ENCODE measurements around the gene COA5. TPM values are rescaled to one million over a fixed set of nuclear protein-coding genes. Genes with fewer than 3 reads are reported as not detected.

The COA5 gene, protein sequence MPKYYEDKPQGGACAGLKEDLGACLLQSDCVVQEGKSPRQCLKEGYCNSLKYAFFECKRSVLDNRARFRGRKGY
- total RNA-seq (50.7 and 58.4 TPM in 2 replicates), polyA plus RNA-seq (48.8 and 49.9 TPM in 2 replicates)

DNA sequence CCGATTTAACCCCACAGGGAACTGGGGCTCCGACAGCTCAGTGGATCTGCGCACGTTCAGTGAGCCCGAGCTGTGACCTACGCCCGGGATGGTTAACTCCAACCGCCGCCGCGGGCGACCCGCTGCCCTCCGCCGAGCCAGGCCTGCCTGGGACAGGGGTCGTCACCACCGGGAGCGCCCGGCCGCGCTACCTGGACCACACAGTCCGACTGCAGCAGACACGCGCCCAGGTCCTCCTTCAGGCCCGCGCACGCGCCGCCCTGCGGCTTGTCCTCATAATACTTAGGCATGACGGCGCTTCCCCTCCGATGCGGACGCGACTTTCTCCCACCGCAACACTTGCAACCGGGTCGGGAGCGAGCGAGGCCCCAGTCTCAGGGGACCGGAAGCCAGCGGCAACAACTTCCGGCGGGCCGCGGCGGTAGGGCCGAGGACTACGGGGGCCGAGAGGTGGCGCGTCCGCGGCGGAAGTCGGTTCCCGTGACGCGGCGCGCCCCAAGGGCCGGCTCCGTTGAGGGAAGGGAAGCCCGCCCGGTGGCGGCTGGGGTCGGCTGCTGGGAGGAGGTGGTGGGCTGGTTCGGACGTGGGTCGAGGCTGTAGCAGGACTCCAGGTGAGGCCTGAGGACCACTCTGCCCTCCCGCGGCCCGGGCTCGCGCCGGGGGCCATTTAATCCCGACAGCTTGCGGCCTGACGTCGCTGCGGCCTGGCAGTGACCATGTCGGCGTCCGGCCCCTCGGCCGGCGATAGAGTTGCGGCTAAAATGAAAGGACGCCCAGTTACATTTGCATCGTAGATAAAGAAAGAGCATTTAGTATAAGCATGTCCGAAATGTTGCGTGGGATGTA is at the start of gene COA5, which contains the start of gene UNC50:
Gene COA5 (minus strand): TSS at position 397 of the 846 bp plus-strand sequence. CDS start 107 bp downstream, at position 290.
Gene UNC50 (plus strand): TSS at position 474 of the 846 bp plus-strand sequence. CDS start 1,171 bp downstream, outside the sequence.
- H3K79me2 ChIP-seq, result peaks cover 91% of the 10 kb centered on the region
- no peaks in the 10 kb centered on the region for H3K36me3 ChIP-seq (replicated peaks; ENCODE audit: insufficient read depth, low read depth)
- under 1% methylated on average over 89 of the region's 93 CpGs for WGBS (ENCODE audit: low lambda C conversion rate, missing lambda C conversion rate)
- H3K4me2 ChIP-seq, result peak within 1 kb of the TSS; percentile 93
- no peaks in the 10 kb centered on the region for H3K9me2 ChIP-seq (replicated peaks; ENCODE audit: insufficient read depth)
- H3K27me3 ChIP-seq, result no peaks in the 10 kb centered on the region
- H4K20me1 ChIP-seq (ENCODE audit: insufficient read depth, poor library complexity, severe bottlenecking), result peaks cover 19% of the 10 kb centered on the region
- peaks cover 33% of the 10 kb centered on the region for H3K4me1 ChIP-seq (ENCODE audit: insufficient read depth)
- peak within 1 kb of the TSS; percentile 93 for H2AFZ ChIP-seq
- TF ChIP-seq EZH2phosphoT487 (IDR thresholded peaks at IDR 0.05; ENCODE audit: low read depth, severe bottlenecking, unreplicated experiment), result no peak
- TF ChIP-seq, protein P1, sequence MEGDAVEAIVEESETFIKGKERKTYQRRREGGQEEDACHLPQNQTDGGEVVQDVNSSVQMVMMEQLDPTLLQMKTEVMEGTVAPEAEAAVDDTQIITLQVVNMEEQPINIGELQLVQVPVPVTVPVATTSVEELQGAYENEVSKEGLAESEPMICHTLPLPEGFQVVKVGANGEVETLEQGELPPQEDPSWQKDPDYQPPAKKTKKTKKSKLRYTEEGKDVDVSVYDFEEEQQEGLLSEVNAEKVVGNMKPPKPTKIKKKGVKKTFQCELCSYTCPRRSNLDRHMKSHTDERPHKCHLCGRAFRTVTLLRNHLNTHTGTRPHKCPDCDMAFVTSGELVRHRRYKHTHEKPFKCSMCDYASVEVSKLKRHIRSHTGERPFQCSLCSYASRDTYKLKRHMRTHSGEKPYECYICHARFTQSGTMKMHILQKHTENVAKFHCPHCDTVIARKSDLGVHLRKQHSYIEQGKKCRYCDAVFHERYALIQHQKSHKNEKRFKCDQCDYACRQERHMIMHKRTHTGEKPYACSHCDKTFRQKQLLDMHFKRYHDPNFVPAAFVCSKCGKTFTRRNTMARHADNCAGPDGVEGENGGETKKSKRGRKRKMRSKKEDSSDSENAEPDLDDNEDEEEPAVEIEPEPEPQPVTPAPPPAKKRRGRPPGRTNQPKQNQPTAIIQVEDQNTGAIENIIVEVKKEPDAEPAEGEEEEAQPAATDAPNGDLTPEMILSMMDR (IDR thresholded peaks at IDR 0.05; ENCODE audit: poor library complexity), result peak; percentile 6
- no peak for TF ChIP-seq EZH2 (IDR thresholded peaks at IDR 0.05; ENCODE audit: borderline replicate concordance)
- peak; percentile 96 for DNase-seq (ENCODE audit: low spot score)
- H3K27ac ChIP-seq, result peak within 1 kb of the TSS; percentile 99
- peak within 1 kb of the TSS; percentile 93 for H3K4me3 ChIP-seq
- H3K9me3 ChIP-seq (ENCODE audit: low read depth), result no peaks in the 10 kb centered on the region

DNA sequence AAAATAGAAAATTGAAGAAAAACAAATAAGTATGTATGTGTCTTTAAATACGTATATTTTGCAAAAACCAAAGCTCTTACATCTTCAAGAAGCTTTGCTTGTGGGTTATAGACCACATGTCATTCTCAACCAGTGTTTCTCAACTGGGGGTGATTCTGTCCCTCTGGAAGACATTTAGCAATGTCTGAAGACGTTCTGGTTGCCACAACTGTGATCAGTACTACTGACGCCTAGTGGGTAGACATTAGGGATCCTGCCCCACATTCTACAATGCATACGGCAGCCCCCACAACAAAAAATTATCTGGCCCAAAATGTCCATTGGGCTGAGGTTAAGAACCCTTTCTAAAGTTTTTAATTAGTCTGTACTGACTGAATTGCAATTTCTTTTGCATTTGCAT is 48.5 kb upstream of the COA5 start:
- H3K9me2 ChIP-seq (replicated peaks; ENCODE audit: insufficient read depth), result no peaks in the 10 kb centered on the region
- H2AFZ ChIP-seq, result no peak overlapping the region
- H3K27ac ChIP-seq, result no peak overlapping the region
- TF ChIP-seq, protein P1 (IDR thresholded peaks at IDR 0.05; ENCODE audit: poor library complexity), result no peak
- TF ChIP-seq EZH2phosphoT487 (IDR thresholded peaks at IDR 0.05; ENCODE audit: low read depth, severe bottlenecking, unreplicated experiment) (no peak), EZH2 (IDR thresholded peaks at IDR 0.05; ENCODE audit: borderline replicate concordance) (no peak)
- DNase-seq (ENCODE audit: low spot score), result no peak
- H3K4me2 ChIP-seq, result no peak overlapping the region
- H3K4me3 ChIP-seq, result no peak overlapping the region
- H3K79me2 ChIP-seq, result no peaks in the 10 kb centered on the region
- H4K20me1 ChIP-seq (ENCODE audit: insufficient read depth, poor library complexity, severe bottlenecking), result no peaks in the 10 kb centered on the region
- no peaks in the 10 kb centered on the region for H3K27me3 ChIP-seq
- 91% methylated on average over 4 of the region's 4 CpGs for WGBS (ENCODE audit: low lambda C conversion rate, missing lambda C conversion rate)
- H3K36me3 ChIP-seq (replicated peaks; ENCODE audit: insufficient read depth, low read depth), result no peaks in the 10 kb centered on the region
- no peaks in the 10 kb centered on the region for H3K4me1 ChIP-seq (ENCODE audit: insufficient read depth)
- H3K9me3 ChIP-seq (ENCODE audit: low read depth), result no peaks in the 10 kb centered on the region

DNA sequence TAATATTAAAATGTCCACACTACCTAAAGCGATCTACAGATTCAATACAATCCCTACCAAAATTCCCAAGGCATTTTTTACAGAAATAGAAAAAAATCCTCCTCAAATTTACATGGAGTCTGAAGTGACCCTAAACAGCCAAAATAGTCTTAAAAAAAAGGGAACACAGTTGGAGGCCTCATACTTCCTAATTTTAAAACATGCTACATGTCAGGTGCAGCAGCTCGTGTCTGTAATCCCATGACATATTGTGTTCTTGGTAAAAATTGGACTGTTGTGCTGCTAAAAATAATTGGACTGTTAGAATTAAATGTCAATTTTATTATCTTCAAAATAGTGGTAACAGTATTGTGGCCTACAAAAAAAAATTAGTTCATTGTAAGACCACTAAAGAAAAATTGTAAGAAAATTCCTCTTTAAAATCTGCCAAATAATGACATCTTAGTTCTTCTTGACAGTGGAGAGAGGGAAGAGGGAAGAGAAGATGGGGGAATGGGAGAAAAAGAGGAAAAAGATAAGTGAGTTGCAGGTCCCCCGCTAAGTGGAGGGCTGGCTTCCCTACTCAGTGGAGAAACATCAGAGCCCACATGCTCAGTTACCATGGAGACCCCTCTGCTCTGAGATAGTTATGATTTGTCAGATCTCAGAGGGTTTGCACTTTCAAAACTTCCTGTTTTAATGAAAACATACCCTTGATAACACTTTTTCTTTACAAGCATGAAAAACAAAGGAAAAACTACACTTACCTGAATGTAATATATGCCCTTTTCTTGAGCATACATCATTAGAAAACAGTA is 46.6 kb upstream of the COA5 start:
- TF ChIP-seq, protein P1 (IDR thresholded peaks at IDR 0.05; ENCODE audit: poor library complexity), result no peak
- TF ChIP-seq EZH2phosphoT487 (IDR thresholded peaks at IDR 0.05; ENCODE audit: low read depth, severe bottlenecking, unreplicated experiment), result no peak
- TF ChIP-seq EZH2 (IDR thresholded peaks at IDR 0.05; ENCODE audit: borderline replicate concordance), result no peak
- DNase-seq (ENCODE audit: low spot score), result no peak

More for the DNA sequence above, 46.6 kb upstream of the COA5 start:
- 95% methylated on average over 3 of the region's 3 CpGs for WGBS (ENCODE audit: low lambda C conversion rate, missing lambda C conversion rate)
- H3K36me3 ChIP-seq (replicated peaks; ENCODE audit: insufficient read depth, low read depth), result no peaks in the 10 kb centered on the region
- no peaks in the 10 kb centered on the region for H4K20me1 ChIP-seq (ENCODE audit: insufficient read depth, poor library complexity, severe bottlenecking)
- H3K4me3 ChIP-seq, result no peak overlapping the region
- no peaks in the 10 kb centered on the region for H3K27me3 ChIP-seq
- no peak overlapping the region for H3K27ac ChIP-seq
- H2AFZ ChIP-seq, result no peak overlapping the region
- no peak overlapping the region for H3K4me2 ChIP-seq
- H3K9me3 ChIP-seq (ENCODE audit: low read depth), result no peaks in the 10 kb centered on the region
- H3K79me2 ChIP-seq, result no peaks in the 10 kb centered on the region
- H3K9me2 ChIP-seq (replicated peaks; ENCODE audit: insufficient read depth), result no peaks in the 10 kb centered on the region
- H3K4me1 ChIP-seq (ENCODE audit: insufficient read depth), result no peaks in the 10 kb centered on the region
